ENCODE results near the gene SPATA3. TPM values are rescaled to one million over a fixed set of nuclear protein-coding genes. Genes with fewer than 3 reads are reported as not detected.
"Not testable (repeated sequence)": the region's sequence is repeated elsewhere in the genome, so short reads cannot be mapped to it uniquely, and the experiment has no call there.

The SPATA3 gene
- total and polyA plus RNA-seq, 2 donors (not counting 1 experiment from before 2014, with no cell fraction given) = not detected

- Histone ChIP-seq H3K4me2 (ENCODE audit: extremely low read depth, insufficient read depth, low read length) (no peak overlapping the region), H3K79me2 (ENCODE audit: control insufficient read depth, insufficient read depth, low read length) (no peaks in the 10 kb centered on the region), H3K4me3 (replicated peaks in 1 of 4; ENCODE audit: control extremely low read depth in 1 of 4, insufficient read depth in 1 of 4, low read depth in 3 of 4, low read length in 4 of 4) (no peak overlapping the region), H3K36me3 (ENCODE audit: control insufficient read depth, insufficient read depth, low read length) (no peaks in the 10 kb centered on the region), H2AFZ (ENCODE audit: low read length) (no peak overlapping the region), H3K27me3 (ENCODE audit: control insufficient read depth, insufficient read depth, low read length) (peaks cover 10% of the 10 kb centered on the region), H4K20me1 (ENCODE audit: control insufficient read depth, extremely low read depth, insufficient read depth, low read length) (no peaks in the 10 kb centered on the region), H3K27ac (ENCODE audit: insufficient read depth, low read length) (no peak overlapping the region), H3K4me1 (ENCODE audit: control insufficient read depth, extremely low read depth, insufficient read depth, low read length) (no peaks in the 10 kb centered on the region), H3K9me3 (ENCODE audit: control insufficient read depth, insufficient read depth, low read depth, low read length) (no peaks in the 10 kb centered on the region), H3K9ac (ENCODE audit: insufficient read depth, low read length) (no peak overlapping the region)
- no peak for TF ChIP-seq EZH2 (IDR thresholded peaks at IDR 0.05; ENCODE audit: low read length, missing control alignments)
- TF ChIP-seq, protein P1, sequence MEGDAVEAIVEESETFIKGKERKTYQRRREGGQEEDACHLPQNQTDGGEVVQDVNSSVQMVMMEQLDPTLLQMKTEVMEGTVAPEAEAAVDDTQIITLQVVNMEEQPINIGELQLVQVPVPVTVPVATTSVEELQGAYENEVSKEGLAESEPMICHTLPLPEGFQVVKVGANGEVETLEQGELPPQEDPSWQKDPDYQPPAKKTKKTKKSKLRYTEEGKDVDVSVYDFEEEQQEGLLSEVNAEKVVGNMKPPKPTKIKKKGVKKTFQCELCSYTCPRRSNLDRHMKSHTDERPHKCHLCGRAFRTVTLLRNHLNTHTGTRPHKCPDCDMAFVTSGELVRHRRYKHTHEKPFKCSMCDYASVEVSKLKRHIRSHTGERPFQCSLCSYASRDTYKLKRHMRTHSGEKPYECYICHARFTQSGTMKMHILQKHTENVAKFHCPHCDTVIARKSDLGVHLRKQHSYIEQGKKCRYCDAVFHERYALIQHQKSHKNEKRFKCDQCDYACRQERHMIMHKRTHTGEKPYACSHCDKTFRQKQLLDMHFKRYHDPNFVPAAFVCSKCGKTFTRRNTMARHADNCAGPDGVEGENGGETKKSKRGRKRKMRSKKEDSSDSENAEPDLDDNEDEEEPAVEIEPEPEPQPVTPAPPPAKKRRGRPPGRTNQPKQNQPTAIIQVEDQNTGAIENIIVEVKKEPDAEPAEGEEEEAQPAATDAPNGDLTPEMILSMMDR (conservative IDR thresholded peaks at IDR 0.05 in 1 of 2, IDR thresholded peaks at IDR 0.05 in 1 of 2; ENCODE audit: low read depth in 1 of 2, low read length in 2 of 2) = no peak
- peak in 1 of 2 donors; percentile 26 for DNase-seq (ENCODE audit: low read depth in 2 of 2)
Measured at GRCh38 chr2:231001921-231002320, 6.0 kb downstream of the SPATA3 start.

DNA sequence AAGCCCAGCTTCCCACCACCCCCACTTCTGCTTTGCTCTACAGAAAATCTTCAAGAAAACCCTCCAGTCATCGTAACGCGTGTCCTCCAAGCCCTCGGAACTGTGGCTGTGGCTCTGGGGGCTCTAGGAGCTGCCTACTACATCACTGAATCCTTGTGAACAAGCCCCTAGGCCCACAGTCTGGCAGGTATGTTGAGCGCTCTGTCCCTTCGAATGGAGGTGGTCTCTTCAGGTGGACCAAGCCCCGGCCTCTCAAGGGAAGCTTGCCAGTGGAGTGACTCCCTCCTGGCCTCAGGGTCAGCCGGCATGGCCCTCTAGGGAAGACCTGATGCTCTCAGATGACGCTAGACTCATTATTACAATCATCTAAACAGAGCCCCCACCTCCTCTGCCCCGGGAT, 6.7 kb downstream of the SPATA3 start:
- H3K4me3 ChIP-seq (replicated peaks in 1 of 4; ENCODE audit: control extremely low read depth in 1 of 4, insufficient read depth in 1 of 4, low read depth in 3 of 4, low read length in 4 of 4) = no peak overlapping the region
- H2AFZ ChIP-seq (ENCODE audit: low read length) = no peak overlapping the region
- no peaks in the 10 kb centered on the region for H3K9me3 ChIP-seq (ENCODE audit: control insufficient read depth, insufficient read depth, low read depth, low read length)
- H3K4me1 ChIP-seq (ENCODE audit: control insufficient read depth, extremely low read depth, insufficient read depth, low read length) = no peaks in the 10 kb centered on the region
- no peaks in the 10 kb centered on the region for H3K79me2 ChIP-seq (ENCODE audit: control insufficient read depth, insufficient read depth, low read length)
- H4K20me1 ChIP-seq (ENCODE audit: control insufficient read depth, extremely low read depth, insufficient read depth, low read length) = no peaks in the 10 kb centered on the region
- peaks cover 10% of the 10 kb centered on the region for H3K27me3 ChIP-seq (ENCODE audit: control insufficient read depth, insufficient read depth, low read length)
- DNase-seq (ENCODE audit: low read depth in 2 of 2) = no peak
- TF ChIP-seq, protein P1 (conservative IDR thresholded peaks at IDR 0.05 in 1 of 2, IDR thresholded peaks at IDR 0.05 in 1 of 2; ENCODE audit: low read depth in 1 of 2, low read length in 2 of 2) = no peak
- TF ChIP-seq EZH2 (IDR thresholded peaks at IDR 0.05; ENCODE audit: low read length, missing control alignments) = no peak
- no peak overlapping the region for H3K9ac ChIP-seq (ENCODE audit: insufficient read depth, low read length)
- H3K4me2 ChIP-seq (ENCODE audit: extremely low read depth, insufficient read depth, low read length) = no peak overlapping the region
- no peaks in the 10 kb centered on the region for H3K36me3 ChIP-seq (ENCODE audit: control insufficient read depth, insufficient read depth, low read length)
- no peak overlapping the region for H3K27ac ChIP-seq (ENCODE audit: insufficient read depth, low read length)

DNA sequence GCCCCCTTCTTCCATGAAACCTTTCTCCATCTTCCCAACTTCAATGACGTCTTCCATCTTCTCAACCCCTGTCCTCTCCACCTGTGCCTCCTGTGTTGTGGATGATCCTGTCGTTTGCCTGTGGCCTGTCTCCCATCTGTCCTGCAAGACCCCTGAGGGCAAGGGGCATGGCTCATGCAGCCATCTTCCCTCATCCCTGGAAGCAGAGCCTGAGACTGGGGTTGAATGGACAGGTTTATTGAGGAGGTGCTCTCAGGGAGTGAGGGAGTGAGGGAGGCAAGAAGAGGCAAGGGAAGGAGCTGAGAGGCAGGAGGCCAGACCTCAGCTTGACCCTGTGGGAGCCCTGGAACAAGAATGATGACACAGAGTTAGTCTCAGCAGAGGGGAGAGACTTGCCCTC, 7.3 kb downstream of the SPATA3 start:
- no peaks in the 10 kb centered on the region for H3K79me2 ChIP-seq (ENCODE audit: control insufficient read depth, insufficient read depth, low read length)
- no peaks in the 10 kb centered on the region for H4K20me1 ChIP-seq (ENCODE audit: control insufficient read depth, extremely low read depth, insufficient read depth, low read length)
- H3K27me3 ChIP-seq (ENCODE audit: control insufficient read depth, insufficient read depth, low read length) = peaks cover 10% of the 10 kb centered on the region
- H2AFZ ChIP-seq (ENCODE audit: low read length) = no peak overlapping the region
- H3K36me3 ChIP-seq (ENCODE audit: control insufficient read depth, insufficient read depth, low read length) = no peaks in the 10 kb centered on the region
- H3K27ac ChIP-seq (ENCODE audit: insufficient read depth, low read length) = no peak overlapping the region
- no peak for DNase-seq (ENCODE audit: low read depth in 2 of 2)
- no peaks in the 10 kb centered on the region for H3K4me1 ChIP-seq (ENCODE audit: control insufficient read depth, extremely low read depth, insufficient read depth, low read length)
- H3K9ac ChIP-seq (ENCODE audit: insufficient read depth, low read length) = no peak overlapping the region
- no peak overlapping the region for H3K4me3 ChIP-seq (replicated peaks in 1 of 4; ENCODE audit: control extremely low read depth in 1 of 4, insufficient read depth in 1 of 4, low read depth in 3 of 4, low read length in 4 of 4)
- no peak overlapping the region for H3K4me2 ChIP-seq (ENCODE audit: extremely low read depth, insufficient read depth, low read length)
- H3K9me3 ChIP-seq (ENCODE audit: control insufficient read depth, insufficient read depth, low read depth, low read length) = no peaks in the 10 kb centered on the region
- TF ChIP-seq EZH2 (IDR thresholded peaks at IDR 0.05; ENCODE audit: low read length, missing control alignments) = no peak
- TF ChIP-seq, protein P1 (conservative IDR thresholded peaks at IDR 0.05 in 1 of 2, IDR thresholded peaks at IDR 0.05 in 1 of 2; ENCODE audit: low read depth in 1 of 2, low read length in 2 of 2) = no peak

GRCh38 chr2:231004930-231005329, 9.0 kb downstream of the SPATA3 start:
- H3K4me3 ChIP-seq (replicated peaks in 1 of 4; ENCODE audit: control extremely low read depth in 1 of 4, insufficient read depth in 1 of 4, low read depth in 3 of 4, low read length in 4 of 4); H3K36me3 ChIP-seq (ENCODE audit: control insufficient read depth, insufficient read depth, low read length); H3K4me2 ChIP-seq (ENCODE audit: extremely low read depth, insufficient read depth, low read length); H2AFZ ChIP-seq (ENCODE audit: low read length); DNase-seq (ENCODE audit: low read depth in 2 of 2); H3K9ac ChIP-seq (ENCODE audit: insufficient read depth, low read length); H3K27ac ChIP-seq (ENCODE audit: insufficient read depth, low read length); H3K27me3 ChIP-seq (ENCODE audit: control insufficient read depth, insufficient read depth, low read length); H4K20me1 ChIP-seq (ENCODE audit: control insufficient read depth, extremely low read depth, insufficient read depth, low read length); H3K9me3 ChIP-seq (ENCODE audit: control insufficient read depth, insufficient read depth, low read depth, low read length); H3K4me1 ChIP-seq (ENCODE audit: control insufficient read depth, extremely low read depth, insufficient read depth, low read length); H3K79me2 ChIP-seq (ENCODE audit: control insufficient read depth, insufficient read depth, low read length): not testable (repeated sequence)
